GM12891 (cell line): ENCODE measurements around the gene GRM8.

ENCODE experiments used
- SPI1 ChIP-seq: IDR thresholded peaks from 2 replicates; pipeline ENCODE4 v1.6.1; 2011; ENCODE audit warnings: low read depth, low read length, control low read depth
- TAF1 ChIP-seq: IDR thresholded peaks from 2 replicates; pipeline ENCODE4 v1.6.1; 2011; ENCODE audit warnings: low read depth, low read length, control low read depth

DNA sequence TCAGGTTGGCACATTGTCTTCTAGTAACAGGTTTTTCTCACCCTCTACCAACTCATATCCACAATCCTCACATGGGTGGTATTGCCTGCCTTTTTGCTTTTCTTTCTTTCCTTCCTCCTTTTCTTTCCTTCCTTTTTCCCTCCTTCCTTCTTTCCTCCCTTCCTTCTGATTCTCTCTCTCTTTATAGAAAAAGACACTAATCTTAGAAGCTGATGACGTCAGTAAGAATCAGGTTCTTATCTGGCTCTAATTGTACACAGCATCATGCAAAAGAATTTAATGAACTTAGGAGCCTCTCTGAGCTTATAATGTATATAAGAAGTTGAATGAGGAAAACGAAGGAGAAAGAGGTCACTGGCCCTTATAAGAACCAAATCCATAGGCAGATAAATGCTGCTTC, 328.3 kb downstream of the GRM8 start:
- TF ChIP-seq TAF1 = no peak
- TF ChIP-seq SPI1 = no peak
